AG04450 (cell line): ENCODE results near the gene POMGNT1. TPM values are rescaled to one million over a fixed set of nuclear protein-coding genes. Genes with fewer than 3 reads are reported as not detected.

ENCODE experiments used
- CTCF ChIA-PET: fragments of 300-600, 350-600 bp; formaldehyde crosslinking; extraction: SDS; loops from one replicate; lab custom pipeline; 2022; ENCODE audit warnings: antibody characterized with exemption, inconsistent platforms; lab: Charles Lee
- POLR2A ChIA-PET: fragments of 350-600 bp; formaldehyde crosslinking; extraction: SDS; loops from one replicate; lab custom pipeline; 2021; ENCODE audit warnings: antibody characterized with exemption, inconsistent platforms; lab: Yijun Ruan, JAX
- DNase-seq: peaks from one replicate; pipeline ENCODE4 v3.0.0-alpha.2; 2011; ENCODE audit warnings: low read depth, low spot score
- H3K27ac ChIP-seq: one replicate; pipeline ENCODE4 v1.5.1; 2012; ENCODE audit warnings: low read depth, low read length, control low read depth
- H3K27me3 ChIP-seq: one replicate; pipeline ENCODE4 v1.6.0; 2012; ENCODE audit warnings: low read length; ENCODE audit not compliant: control insufficient read depth, insufficient read depth
- H3K4me3 ChIP-seq: 2 replicates; pipeline ENCODE4 v1.5.1; 2011; ENCODE audit warnings: mild to moderate bottlenecking, low read depth, low read length, control low read depth
- H3K9me3 ChIP-seq: 2 replicates; pipeline ENCODE4 v1.5.1; 2012; ENCODE audit warnings: low read length; ENCODE audit not compliant: control insufficient read depth, insufficient read depth
- CTCF ChIP-seq: IDR thresholded peaks from 2 replicates; pipeline ENCODE4 v1.5.1; 2011; ENCODE audit warnings: low read depth, low read length, control low read depth, inconsistent platforms
- polyA plus RNA-seq: library from polyadenylated mRNA; depleted of rRNA; stranded (reverse); fragments of >200 nt; gene quantifications from 2 replicates; pipeline ENCODE4 v1.2.3, GENCODE V29; 2011

POMGNT1 gene
- polyA plus RNA-seq, 1 experiment, result 41.9 TPM

- POLR2A ChIA-PET, result no interaction called here
These were observed 38.7 kb downstream of the POMGNT1 start for GRCh38 chr1:46159516-46159915.

GRCh38 chr1:46158312-46159281 lies 39.6 kb downstream of the POMGNT1 start:
- TF ChIP-seq CTCF, result no peak
- CTCF ChIA-PET, result interaction anchor here (0.8 kb wide), 1 partner anchor 65 kb away, joined by 3 read pairs; no protein-coding TSS in a partner anchor
- H3K9me3 ChIP-seq, result no peaks in the 10 kb centered on the region
- H3K27ac ChIP-seq, result no peak overlapping the region
- POLR2A ChIA-PET, result no interaction called here
- peaks cover 8% of the 10 kb centered on the region for H3K27me3 ChIP-seq
- no peak for DNase-seq
- no peak overlapping the region for H3K4me3 ChIP-seq

More at GRCh38 chr1:46159516-46159915, 38.7 kb downstream of the POMGNT1 start:
- Histone ChIP-seq H3K27me3 (peaks cover 13% of the 10 kb centered on the region), H3K27ac (no peak overlapping the region), H3K4me3 (no peak overlapping the region), H3K9me3 (no peaks in the 10 kb centered on the region)
- DNase-seq, result no peak
- no peak for TF ChIP-seq CTCF
- CTCF ChIA-PET, result interaction anchor here (0.7 to 0.8 kb wide), 2 partner anchors 19 to 64 kb away, joined by 3 read pairs; no protein-coding TSS in a partner anchor

- no peak for TF ChIP-seq CTCF
- Histone ChIP-seq H3K4me3 (no peak overlapping the region), H3K27me3 (peaks cover 8% of the 10 kb centered on the region), H3K9me3 (no peaks in the 10 kb centered on the region), H3K27ac (no peak overlapping the region)
- CTCF ChIA-PET, result no interaction called here
- DNase-seq, result no peak
- POLR2A ChIA-PET, result no interaction called here
These were observed 40.3 kb downstream of the POMGNT1 start for GRCh38 chr1:46157916-46158311.

- no peaks in the 10 kb centered on the region for H3K9me3 ChIP-seq
- H3K27me3 ChIP-seq, result no peaks in the 10 kb centered on the region
- no peak for TF ChIP-seq CTCF
- no peak for DNase-seq
- ChIA-PET CTCF (interaction anchor here (1.0 kb wide), 1 partner anchor 92 kb away, joined by 3 read pairs; no protein-coding TSS in a partner anchor), POLR2A (no interaction called here)
- H3K4me3 ChIP-seq, result no peak overlapping the region
- no peak overlapping the region for H3K27ac ChIP-seq
These were observed 44.5 kb downstream of the POMGNT1 start for GRCh38 chr1:46153732-46154131.

GRCh38 chr1:46153228-46153627 lies 45.0 kb downstream of the POMGNT1 start:
- Histone ChIP-seq H3K9me3 (no peaks in the 10 kb centered on the region), H3K27ac (no peak overlapping the region), H3K4me3 (no peak overlapping the region), H3K27me3 (no peaks in the 10 kb centered on the region)
- ChIA-PET CTCF (no interaction called here), POLR2A (no interaction called here)
- DNase-seq, result no peak
- no peak for TF ChIP-seq CTCF
